Stimulated activated memory B cell treated with anti-CD40 and anti-IgM and Interleukin-4, amounts not matched to agents 10 μg/mL and 1 μg/mL and 100 μg/mL, for 72 hours (primary cell): ENCODE measurements around the gene DNAJB8.

Experiments
- ATAC-seq: fragments of 150-1000 bp; cut with Tn5 transposase; 2 replicates; pipeline ENCODE4 v1.10.0; 2021
- H3K27ac Mint-ChIP-seq: one replicate; pipeline ENCODE4 v1.8.0; 2022; ENCODE audit warnings: mild to moderate bottlenecking, mixed read lengths
- H3K27me3 Mint-ChIP-seq: one replicate; pipeline ENCODE4 v1.8.0; 2022; ENCODE audit warnings: mixed read lengths
- H3K36me3 Mint-ChIP-seq: one replicate; pipeline ENCODE4 v1.8.0; 2022; ENCODE audit warnings: mixed read lengths
- H3K4me1 Mint-ChIP-seq: one replicate; pipeline ENCODE4 v1.8.0; 2022; ENCODE audit warnings: mixed read lengths
- H3K4me3 Mint-ChIP-seq: one replicate; pipeline ENCODE4 v1.8.0; 2022; ENCODE audit warnings: mild to moderate bottlenecking, moderate library complexity, mixed read lengths
- H3K9me3 Mint-ChIP-seq: one replicate; pipeline ENCODE4 v1.8.0; 2022; ENCODE audit warnings: mixed read lengths

The DNAJB8 gene

DNA sequence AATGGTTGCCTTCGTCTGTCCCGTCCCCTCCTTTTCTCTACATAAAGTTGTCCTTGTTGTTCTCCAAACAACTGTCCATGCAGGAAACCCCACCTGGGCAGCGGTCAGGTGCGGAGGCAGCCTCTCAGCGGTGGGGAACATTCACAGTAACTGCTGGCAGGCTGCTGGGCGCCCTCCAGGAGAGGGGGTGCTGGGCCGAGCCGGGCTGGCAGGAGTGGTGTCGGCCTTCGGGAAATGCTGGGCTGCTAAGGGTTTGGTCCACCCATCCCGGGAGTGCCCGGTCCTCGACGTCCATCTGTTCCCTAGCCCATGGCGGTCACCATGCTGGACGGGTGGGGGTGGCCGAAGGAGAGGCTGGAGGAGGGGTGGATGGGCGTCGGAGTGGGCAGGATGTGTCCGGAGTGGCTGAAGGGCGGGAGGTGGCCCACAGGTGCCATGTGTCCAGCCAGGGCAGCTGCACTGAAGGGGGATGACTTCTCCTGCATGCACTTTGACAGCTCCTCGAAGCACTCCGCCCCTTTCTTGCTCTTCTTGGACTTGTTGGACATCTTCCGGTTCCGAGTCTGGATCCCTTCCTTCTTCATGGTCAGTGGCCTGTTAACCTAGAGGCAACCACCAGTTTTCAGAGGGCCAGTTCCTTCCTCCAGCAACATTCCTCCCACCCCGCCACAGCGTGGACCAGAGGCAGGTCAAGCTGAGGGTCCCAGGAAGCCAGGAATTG is 14.2 kb upstream of the DNAJB8 start:
- H3K4me1 Mint-ChIP-seq, result peaks cover 20% of the 10 kb centered on the region

DNA sequence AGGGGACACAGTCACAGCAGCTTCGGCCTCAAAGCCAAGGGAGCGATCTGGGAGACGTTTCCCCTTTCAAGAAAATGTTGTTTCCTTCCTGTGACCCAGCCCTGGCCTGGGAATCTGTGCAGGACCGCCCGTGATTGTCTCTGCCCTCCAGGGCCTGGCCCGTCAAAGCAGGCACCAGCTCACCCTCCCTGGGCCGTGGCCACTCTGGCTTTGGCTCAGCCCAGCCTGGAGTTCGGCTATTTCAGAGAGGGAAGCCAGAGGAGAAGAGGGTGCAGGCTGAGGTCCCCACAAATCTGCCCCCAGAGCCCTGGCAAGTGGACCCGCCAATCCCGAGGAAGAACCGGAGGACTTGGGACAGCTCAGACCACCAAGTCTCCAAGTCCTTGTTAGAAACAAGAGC is 13.6 kb upstream of the DNAJB8 start:
- no peak for ATAC-seq
- H3K9me3 Mint-ChIP-seq, result no peaks in the 10 kb centered on the region
- no peaks in the 10 kb centered on the region for H3K36me3 Mint-ChIP-seq
- H3K4me1 Mint-ChIP-seq, result peaks cover 20% of the 10 kb centered on the region
- peaks cover 85% of the 10 kb centered on the region for H3K27me3 Mint-ChIP-seq
- no peak overlapping the region for H3K4me3 Mint-ChIP-seq
- no peak overlapping the region for H3K27ac Mint-ChIP-seq

More for the DNA sequence above, 14.2 kb upstream of the DNAJB8 start:
- no peak overlapping the region for H3K27ac Mint-ChIP-seq
- H3K27me3 Mint-ChIP-seq, result peaks cover 88% of the 10 kb centered on the region
- H3K9me3 Mint-ChIP-seq, result no peaks in the 10 kb centered on the region
- no peak for ATAC-seq
- H3K4me3 Mint-ChIP-seq, result no peak overlapping the region
- no peaks in the 10 kb centered on the region for H3K36me3 Mint-ChIP-seq

DNA sequence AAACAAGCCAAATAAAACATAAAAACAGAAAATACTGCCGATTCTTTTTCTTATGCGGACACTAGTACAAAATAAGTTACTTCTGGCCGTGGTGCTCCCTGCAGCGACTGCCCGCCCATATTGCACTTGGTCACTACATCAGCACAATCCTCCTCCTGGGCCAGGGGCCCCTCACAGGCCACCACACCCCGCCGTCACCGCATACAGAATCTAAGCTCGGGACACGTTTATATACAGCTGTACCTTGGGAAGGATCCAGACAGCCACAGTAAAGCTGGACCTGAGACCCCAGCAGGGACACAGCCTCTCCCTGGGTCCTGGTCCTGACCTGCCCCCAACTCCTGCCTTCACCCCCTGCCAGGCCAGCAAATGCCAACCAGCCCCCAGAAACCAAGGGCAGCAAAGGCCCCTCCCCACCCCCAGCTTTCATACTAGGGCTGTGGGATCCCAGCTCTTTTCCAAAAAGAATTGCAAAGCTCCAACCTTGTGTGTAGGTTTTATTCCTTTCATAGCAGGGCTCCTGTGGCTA is 12.9 kb upstream of the DNAJB8 start:
- peaks cover 20% of the 10 kb centered on the region for H3K4me1 Mint-ChIP-seq
- ATAC-seq, result no peak
- H3K27me3 Mint-ChIP-seq, result peaks cover 85% of the 10 kb centered on the region
- no peak overlapping the region for H3K27ac Mint-ChIP-seq
- H3K9me3 Mint-ChIP-seq, result no peaks in the 10 kb centered on the region
- no peaks in the 10 kb centered on the region for H3K36me3 Mint-ChIP-seq
- H3K4me3 Mint-ChIP-seq, result no peak overlapping the region

DNA sequence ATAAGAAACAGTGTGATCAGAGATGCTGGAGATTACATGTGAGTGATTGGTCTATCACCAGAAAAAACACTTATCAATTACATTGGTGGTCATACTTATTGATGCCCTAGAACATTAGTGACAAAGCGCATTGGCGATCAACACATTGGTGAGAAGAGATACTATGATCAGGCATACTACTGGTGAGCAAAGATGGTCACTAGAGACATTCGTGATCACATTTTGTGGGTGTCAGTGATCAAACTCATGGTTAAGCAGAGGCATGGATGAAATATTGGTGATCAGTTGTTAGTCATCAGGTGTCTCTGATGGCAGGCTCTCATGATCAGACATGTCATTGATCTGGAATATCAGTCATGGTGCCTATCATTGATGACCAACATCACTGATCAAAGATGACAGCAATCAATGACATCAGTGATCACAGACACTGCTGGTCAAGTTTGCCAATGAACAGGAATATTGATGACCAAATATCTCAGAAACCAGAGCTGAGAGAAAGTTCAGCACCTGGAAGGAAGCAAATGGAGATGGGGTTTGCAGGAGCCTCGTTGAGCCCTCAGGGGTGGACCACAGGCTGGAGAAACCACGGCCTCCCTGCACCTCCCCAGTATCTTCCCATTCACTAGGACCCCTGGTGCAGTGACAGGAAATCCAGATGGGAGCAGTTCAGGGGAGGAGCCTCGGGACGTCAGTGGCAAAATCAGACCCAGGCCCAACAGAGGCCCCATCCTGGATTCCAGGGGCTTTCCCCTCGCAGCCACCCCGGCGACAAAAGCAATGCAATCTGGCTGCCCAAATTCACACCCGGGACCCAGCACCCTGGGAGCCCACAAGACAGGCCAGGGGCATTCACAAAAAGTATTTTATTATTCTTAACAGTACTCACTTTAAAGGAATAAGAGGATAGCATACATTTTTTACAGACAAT is 12.2 kb upstream of the DNAJB8 start:
- no peaks in the 10 kb centered on the region for H3K9me3 Mint-ChIP-seq
- H3K27me3 Mint-ChIP-seq, result peaks cover 82% of the 10 kb centered on the region
- no peak overlapping the region for H3K4me3 Mint-ChIP-seq
- peaks cover 17% of the 10 kb centered on the region for H3K4me1 Mint-ChIP-seq
- H3K27ac Mint-ChIP-seq, result no peak overlapping the region
- H3K36me3 Mint-ChIP-seq, result no peaks in the 10 kb centered on the region
- no peak for ATAC-seq

DNA sequence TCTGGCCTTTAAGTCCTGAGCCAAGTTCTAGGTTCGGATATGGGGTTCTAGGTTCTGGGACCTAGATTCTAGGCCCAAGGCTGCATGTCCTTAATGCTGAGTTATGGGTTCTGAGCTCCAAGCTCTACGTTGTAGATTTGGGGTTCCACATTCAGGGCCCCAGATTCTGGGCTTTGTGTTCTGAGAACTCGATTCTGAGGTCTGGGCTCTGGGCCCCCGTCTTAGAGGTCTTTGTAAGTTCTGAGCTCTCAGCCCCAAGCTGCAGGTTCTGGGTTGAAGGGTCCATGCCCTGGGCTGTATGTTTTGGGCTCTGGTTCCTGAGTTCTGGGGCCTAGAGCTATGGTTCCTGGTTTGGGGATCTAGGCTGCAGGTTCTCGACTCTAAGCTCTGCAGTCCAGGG is 10.0 kb upstream of the DNAJB8 start:
- peaks cover 82% of the 10 kb centered on the region for H3K27me3 Mint-ChIP-seq
- H3K9me3 Mint-ChIP-seq, result no peaks in the 10 kb centered on the region
- H3K4me1 Mint-ChIP-seq, result no peaks in the 10 kb centered on the region
- no peaks in the 10 kb centered on the region for H3K36me3 Mint-ChIP-seq
- H3K27ac Mint-ChIP-seq, result no peak overlapping the region
- ATAC-seq, result no peak
- H3K4me3 Mint-ChIP-seq, result no peak overlapping the region

DNA sequence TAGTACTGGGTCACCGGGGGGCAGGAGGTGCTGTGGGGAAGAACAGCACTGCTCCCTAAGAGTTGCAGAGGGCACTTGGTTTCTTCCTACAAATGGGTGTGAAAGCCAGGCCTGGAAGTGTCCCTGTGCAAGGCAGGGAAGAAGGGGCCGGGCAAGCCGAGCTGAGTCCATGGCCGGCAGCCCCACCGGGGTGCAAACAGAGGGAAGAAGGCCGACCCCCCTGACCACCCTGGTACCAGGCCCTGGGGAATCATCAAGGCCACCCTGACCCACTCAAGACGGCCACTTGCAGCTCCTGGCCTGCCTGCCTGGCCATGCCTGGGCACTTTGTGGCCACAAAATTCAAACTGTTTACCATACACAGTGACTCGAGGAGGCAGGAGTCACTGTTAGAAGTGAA is 8.7 kb upstream of the DNAJB8 start:
- peaks cover 2% of the 10 kb centered on the region for H3K9me3 Mint-ChIP-seq
- H3K27me3 Mint-ChIP-seq, result peaks cover 81% of the 10 kb centered on the region
- H3K4me1 Mint-ChIP-seq, result no peaks in the 10 kb centered on the region
- H3K36me3 Mint-ChIP-seq, result no peaks in the 10 kb centered on the region
- H3K27ac Mint-ChIP-seq, result no peak overlapping the region
- no peak overlapping the region for H3K4me3 Mint-ChIP-seq
- ATAC-seq, result no peak

DNA sequence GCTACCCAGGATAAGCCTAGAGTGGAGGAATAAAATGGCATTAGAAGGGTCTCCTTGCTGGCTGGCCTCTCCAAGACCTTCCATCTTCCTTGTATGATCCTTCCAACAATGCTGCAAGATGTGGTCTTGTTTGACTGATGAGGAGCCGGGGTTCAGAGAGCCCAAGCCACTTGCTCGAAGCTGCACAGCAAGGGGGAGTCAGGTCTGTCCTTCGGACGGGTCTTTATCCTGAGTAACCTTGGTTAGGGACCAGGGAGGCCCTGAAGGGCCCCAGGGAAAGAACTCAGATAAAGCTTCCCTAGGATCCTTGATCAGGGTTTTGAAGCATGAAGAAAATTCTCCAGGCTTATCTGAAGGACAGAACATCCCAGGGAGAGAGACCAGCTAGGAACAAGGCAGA is 7.0 kb upstream of the DNAJB8 start:
- Mint-ChIP-seq H3K27me3 (peaks cover 68% of the 10 kb centered on the region), H3K36me3 (no peaks in the 10 kb centered on the region), H3K4me1 (no peaks in the 10 kb centered on the region), H3K27ac (no peak overlapping the region), H3K9me3 (peaks cover 2% of the 10 kb centered on the region), H3K4me3 (no peak overlapping the region)
- ATAC-seq, result no peak

DNA sequence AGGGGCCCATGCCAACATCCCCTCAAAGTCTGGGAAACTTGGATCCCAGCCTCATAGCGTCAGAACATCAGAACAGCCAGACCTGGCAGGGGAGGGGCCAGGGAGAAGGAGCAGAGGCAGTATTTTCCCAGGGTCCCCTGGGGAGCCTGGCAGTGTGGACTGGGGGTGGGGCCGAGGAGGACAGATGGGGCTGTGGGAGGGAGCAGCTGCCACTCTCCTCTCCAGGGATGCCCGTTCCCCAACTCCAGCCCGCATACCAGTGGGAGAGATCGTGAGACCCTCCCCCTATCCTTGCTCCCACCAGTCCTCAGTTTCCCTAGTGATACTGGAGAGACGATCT is 6.5 kb upstream of the DNAJB8 start:
- Mint-ChIP-seq H3K27ac (no peak overlapping the region), H3K4me3 (no peak overlapping the region), H3K9me3 (peaks cover 2% of the 10 kb centered on the region), H3K36me3 (no peaks in the 10 kb centered on the region), H3K4me1 (no peaks in the 10 kb centered on the region), H3K27me3 (peaks cover 63% of the 10 kb centered on the region)
- ATAC-seq, result no peak

DNA sequence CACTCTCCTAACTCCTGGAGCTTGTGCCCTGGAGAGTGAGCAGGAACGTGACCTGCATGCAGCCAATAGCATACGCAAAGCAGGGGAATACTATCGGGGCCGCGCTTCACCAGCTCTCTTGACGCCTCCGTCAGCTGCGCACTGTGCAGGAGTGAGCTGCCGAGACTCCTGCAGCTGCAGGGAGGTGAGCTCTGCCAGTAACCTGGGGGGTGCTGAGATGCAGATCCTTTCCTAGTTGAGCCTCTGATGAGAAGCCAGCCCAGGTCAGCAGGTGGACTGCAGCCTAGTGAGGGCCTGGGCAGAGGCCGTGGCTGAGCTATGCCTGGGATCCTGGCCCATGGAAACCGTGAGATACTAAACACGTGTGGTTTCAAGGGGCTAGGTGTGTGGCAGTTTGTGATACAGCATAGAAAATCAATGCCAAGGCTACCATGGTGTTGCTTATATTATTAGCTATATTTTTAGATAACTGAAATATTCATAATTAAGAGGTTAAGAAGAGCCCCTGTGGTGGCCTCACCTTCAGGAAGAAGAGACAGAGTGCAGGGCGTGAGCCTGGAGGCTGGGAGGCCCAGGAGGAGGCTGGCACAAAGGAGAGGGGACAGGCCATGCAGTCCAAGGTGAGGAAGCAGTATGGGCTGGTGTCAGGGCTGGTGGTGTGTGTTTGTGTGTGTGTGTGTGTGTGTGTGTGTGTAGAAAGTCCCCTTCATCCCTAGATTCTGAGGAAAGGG is 5.9 kb upstream of the DNAJB8 start:
- no peak overlapping the region for H3K27ac Mint-ChIP-seq
- no peak for ATAC-seq
- H3K4me3 Mint-ChIP-seq, result no peak overlapping the region
- H3K9me3 Mint-ChIP-seq, result peaks cover 2% of the 10 kb centered on the region
- H3K27me3 Mint-ChIP-seq, result peaks cover 57% of the 10 kb centered on the region
- H3K36me3 Mint-ChIP-seq, result no peaks in the 10 kb centered on the region
- H3K4me1 Mint-ChIP-seq, result no peaks in the 10 kb centered on the region

DNA sequence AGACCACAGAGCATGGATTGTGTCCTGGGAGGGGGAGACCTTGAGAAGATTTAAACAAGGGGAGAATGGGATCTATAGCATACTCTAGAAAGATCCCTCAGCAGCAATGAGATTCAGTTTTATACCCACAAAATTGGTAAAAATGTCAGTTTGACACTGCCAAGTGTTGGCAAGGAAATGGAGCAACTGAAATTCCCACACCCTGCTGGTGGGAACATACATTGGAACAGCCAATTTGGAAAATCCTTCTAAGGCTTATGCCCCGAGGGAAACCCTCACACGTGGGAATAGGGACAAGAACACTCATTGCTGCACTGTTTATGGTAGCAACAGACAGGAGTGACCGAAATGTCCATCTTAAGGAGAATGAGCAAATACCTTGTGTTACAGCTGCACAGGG is 5.0 kb upstream of the DNAJB8 start:
- no peaks in the 10 kb centered on the region for H3K4me1 Mint-ChIP-seq
- H3K27me3 Mint-ChIP-seq, result peaks cover 57% of the 10 kb centered on the region
- no peaks in the 10 kb centered on the region for H3K36me3 Mint-ChIP-seq

DNA sequence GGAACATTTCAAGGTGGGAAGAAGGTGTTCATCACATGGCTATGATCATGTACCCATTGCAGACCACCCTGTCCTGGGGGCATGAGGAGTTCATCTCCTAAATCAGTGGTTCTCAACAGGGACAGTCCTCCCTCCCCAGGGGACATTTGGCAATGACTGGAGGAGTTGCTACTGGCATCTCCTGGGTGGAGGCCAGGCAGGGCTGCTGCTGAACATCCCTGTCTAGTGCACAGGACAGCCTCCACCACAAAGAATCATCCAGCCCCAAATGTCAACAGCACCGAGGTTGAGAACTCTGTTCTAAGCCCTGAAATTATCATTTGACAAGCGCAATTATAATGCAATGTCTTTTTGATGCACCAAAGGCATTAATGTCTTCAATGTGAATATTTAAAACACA is 4.4 kb upstream of the DNAJB8 start:
- Mint-ChIP-seq H3K27ac (no peak overlapping the region), H3K9me3 (peaks cover 2% of the 10 kb centered on the region), H3K36me3 (no peaks in the 10 kb centered on the region), H3K4me3 (no peak overlapping the region), H3K27me3 (peaks cover 62% of the 10 kb centered on the region), H3K4me1 (no peaks in the 10 kb centered on the region)
- ATAC-seq, result no peak

More for the DNA sequence above, 5.0 kb upstream of the DNAJB8 start:
- no peak overlapping the region for H3K27ac Mint-ChIP-seq
- H3K9me3 Mint-ChIP-seq, result peaks cover 2% of the 10 kb centered on the region
- no peak overlapping the region for H3K4me3 Mint-ChIP-seq
- ATAC-seq, result no peak

DNA sequence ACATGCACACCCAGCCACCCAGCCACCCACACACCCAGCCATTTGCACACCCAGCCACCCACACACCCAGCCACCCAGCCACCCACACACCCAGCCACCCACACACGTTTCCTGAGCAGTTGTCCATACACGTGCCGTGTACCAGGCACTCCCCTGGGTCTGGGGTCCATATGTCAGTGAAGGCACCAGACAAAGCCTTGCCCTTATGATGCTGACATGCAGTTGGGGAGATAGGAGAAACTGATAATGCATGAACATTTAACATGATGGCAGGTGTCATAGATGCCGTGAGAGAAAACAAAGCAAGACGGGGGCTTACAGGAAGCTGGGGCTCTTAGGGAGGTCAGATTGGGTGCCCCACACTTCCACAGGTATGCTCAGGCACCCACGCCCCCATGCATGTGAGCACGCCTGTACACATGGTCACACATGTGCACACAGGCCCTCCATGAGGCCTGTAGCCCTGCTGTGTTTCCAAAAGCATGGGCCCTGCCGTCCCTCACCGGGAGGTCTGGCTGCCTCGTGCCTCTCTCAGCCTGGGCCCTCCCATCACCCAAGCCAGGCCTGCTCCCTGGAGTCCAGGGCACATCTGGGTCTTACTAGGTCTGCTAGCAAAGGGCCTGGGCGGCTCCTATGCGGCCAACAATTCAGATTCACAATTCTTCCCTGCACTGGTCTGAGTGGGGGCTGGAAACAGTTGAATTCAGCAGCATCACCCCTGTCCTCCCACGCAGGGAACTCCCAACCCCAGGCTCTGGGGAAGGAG is 3.6 kb upstream of the DNAJB8 start:
- Mint-ChIP-seq H3K27ac (no peak overlapping the region), H3K4me3 (no peak overlapping the region), H3K36me3 (no peaks in the 10 kb centered on the region), H3K4me1 (no peaks in the 10 kb centered on the region), H3K27me3 (peaks cover 68% of the 10 kb centered on the region), H3K9me3 (peaks cover 2% of the 10 kb centered on the region)
- no peak for ATAC-seq

DNA sequence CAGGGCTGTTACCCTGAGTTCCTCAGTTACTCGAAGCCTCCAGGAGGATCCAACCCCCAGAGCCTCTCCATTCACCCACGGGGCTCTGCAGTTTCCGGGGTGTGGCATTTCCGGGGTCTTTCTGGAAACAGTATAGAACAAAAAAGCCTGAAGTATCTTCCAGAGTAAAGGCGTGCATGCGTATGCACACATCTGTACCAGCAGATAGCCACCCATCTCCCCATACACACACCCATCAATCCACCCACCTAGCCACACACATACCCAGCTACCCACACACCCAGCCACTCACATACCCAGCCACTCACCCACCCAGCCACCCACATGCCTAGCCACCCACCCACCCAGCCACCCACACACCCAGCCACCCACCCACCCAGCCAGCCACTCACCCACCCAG is 2.9 kb upstream of the DNAJB8 start:
- no peaks in the 10 kb centered on the region for H3K36me3 Mint-ChIP-seq
- H3K9me3 Mint-ChIP-seq, result peaks cover 2% of the 10 kb centered on the region
- no peak for ATAC-seq
- H3K4me3 Mint-ChIP-seq, result no peak overlapping the region
- H3K27me3 Mint-ChIP-seq, result peaks cover 68% of the 10 kb centered on the region
- no peak overlapping the region for H3K27ac Mint-ChIP-seq
- no peaks in the 10 kb centered on the region for H3K4me1 Mint-ChIP-seq

DNA sequence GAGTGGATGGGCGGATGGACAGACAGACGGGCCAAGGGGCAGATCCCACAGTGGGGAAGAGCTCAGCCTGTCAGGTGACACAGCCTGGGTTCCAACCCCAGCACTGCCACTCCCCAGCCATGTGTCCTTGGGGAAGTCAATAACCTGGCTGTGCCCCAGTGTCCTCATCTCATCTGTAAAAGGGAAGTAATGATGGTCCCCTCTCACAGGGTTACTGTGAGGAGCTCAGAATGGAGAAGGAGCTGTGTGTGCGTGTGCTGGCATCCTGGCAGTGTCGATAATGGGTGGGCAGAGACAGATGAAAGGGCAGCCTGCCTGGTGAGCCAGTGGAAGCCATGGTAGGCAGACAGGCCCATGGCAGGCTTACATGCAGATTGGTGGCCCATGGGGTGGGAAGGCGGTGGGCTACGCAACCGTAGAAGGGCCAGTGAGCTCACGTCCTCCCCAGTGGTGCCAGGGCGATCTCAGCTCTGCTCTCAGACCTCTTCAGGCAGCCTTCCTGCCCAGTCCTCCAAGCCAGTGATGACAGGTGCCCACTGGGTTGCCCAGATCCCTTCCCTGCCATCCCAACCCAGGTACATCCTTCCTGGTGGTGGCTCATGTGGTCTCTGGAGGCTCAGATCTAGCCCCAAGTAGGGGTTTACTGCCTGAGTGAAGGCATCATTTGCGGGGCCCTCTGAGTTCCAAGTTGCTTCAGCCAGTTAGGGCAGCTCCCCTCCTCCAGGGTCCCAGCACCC is 2.3 kb upstream of the DNAJB8 start:
- peaks cover 2% of the 10 kb centered on the region for H3K9me3 Mint-ChIP-seq
- peaks cover 67% of the 10 kb centered on the region for H3K27me3 Mint-ChIP-seq
- no peak overlapping the region for H3K27ac Mint-ChIP-seq
- H3K36me3 Mint-ChIP-seq, result no peaks in the 10 kb centered on the region
- H3K4me3 Mint-ChIP-seq, result no peak overlapping the region
- no peaks in the 10 kb centered on the region for H3K4me1 Mint-ChIP-seq
- no peak for ATAC-seq
